ENCODE data around the gene ZFYVE19. TPM values are rescaled to one million over a fixed set of nuclear protein-coding genes. Genes with fewer than 3 reads are reported as not detected.

The ZFYVE19 gene
- total and polyA plus RNA-seq, 2 of the 13 experiments (the other 11 are each of a cell fraction or from before 2014, with no cell fraction given), result 23.3 to 44.0 TPM

GRCh38 chr15:40763801-40764628 lies 42.9 kb upstream of the ZFYVE19 start, which contains the start of gene GCHFR (continued):
- TF ChIP-seq, protein P1, sequence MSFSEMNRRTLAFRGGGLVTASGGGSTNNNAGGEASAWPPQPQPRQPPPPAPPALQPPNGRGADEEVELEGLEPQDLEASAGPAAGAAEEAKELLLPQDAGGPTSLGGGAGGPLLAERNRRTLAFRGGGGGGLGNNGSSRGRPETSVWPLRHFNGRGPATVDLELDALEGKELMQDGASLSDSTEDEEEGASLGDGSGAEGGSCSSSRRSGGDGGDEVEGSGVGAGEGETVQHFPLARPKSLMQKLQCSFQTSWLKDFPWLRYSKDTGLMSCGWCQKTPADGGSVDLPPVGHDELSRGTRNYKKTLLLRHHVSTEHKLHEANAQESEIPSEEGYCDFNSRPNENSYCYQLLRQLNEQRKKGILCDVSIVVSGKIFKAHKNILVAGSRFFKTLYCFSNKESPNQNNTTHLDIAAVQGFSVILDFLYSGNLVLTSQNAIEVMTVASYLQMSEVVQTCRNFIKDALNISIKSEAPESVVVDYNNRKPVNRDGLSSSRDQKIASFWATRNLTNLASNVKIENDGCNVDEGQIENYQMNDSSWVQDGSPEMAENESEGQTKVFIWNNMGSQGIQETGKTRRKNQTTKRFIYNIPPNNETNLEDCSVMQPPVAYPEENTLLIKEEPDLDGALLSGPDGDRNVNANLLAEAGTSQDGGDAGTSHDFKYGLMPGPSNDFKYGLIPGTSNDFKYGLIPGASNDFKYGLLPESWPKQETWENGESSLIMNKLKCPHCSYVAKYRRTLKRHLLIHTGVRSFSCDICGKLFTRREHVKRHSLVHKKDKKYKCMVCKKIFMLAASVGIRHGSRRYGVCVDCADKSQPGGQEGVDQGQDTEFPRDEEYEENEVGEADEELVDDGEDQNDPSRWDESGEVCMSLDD (CRISPR knock-in tag; IDR thresholded peaks at IDR 0.05; ENCODE audit: borderline replicate concordance), result no peak; the same call in 1 of the 2 replicates
- peak; percentile 92 for TF ChIP-seq NAIF1 (CRISPR knock-in tag; IDR thresholded peaks at IDR 0.05; ENCODE audit: borderline replicate concordance)
- peak; percentile 74; the same call in 1 of the 2 replicates for TF ChIP-seq ZNF17 (CRISPR knock-in tag; IDR thresholded peaks at IDR 0.05)
- TF ChIP-seq ZNF772 (CRISPR knock-in tag; IDR thresholded peaks at IDR 0.05), result peak; percentile 85; the same call in 1 of the 2 replicates
- TF ChIP-seq ZNF660 (CRISPR knock-in tag; IDR thresholded peaks at IDR 0.05; ENCODE audit: borderline replicate concordance, low read depth), result no peak
- no peak for TF ChIP-seq ZNF609 (CRISPR knock-in tag; IDR thresholded peaks at IDR 0.05; ENCODE audit: borderline replicate concordance)
- TF ChIP-seq IRF2 (CRISPR knock-in tag; IDR thresholded peaks at IDR 0.05), result peak; percentile 69; the same call in 1 of the 2 replicates
- no peak for TF ChIP-seq SCMH1 (CRISPR knock-in tag; IDR thresholded peaks at IDR 0.05; ENCODE audit: borderline replicate concordance)
- 0 out of 2 replicates have a peak, but pooled peaks have one; percentile 9 for TF ChIP-seq SMAD3 (CRISPR knock-in tag; IDR thresholded peaks at IDR 0.05)
- no peak for TF ChIP-seq FOXK1 (CRISPR knock-in tag; IDR thresholded peaks at IDR 0.05; ENCODE audit: borderline replicate concordance, low read depth)
- TF ChIP-seq NFRKB (IDR thresholded peaks at IDR 0.05), result no peak
- TF ChIP-seq, protein P2, sequence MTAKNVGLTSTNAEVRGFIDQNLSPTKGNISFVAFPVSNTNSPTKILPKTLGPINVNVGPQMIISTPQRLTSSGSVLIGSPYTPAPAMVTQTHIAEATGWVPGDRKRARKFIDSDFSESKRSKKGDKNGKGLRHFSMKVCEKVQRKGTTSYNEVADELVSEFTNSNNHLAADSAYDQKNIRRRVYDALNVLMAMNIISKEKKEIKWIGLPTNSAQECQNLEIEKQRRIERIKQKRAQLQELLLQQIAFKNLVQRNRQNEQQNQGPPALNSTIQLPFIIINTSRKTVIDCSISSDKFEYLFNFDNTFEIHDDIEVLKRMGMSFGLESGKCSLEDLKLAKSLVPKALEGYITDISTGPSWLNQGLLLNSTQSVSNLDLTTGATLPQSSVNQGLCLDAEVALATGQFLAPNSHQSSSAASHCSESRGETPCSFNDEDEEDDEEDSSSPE (CRISPR knock-in tag; IDR thresholded peaks at IDR 0.05), result no peak; the same call in 1 of the 2 replicates
- TF ChIP-seq KDM6A (CRISPR knock-in tag; IDR thresholded peaks at IDR 0.05; ENCODE audit: low read depth), result no peak
- no peak for TF ChIP-seq PAWR (CRISPR knock-in tag; IDR thresholded peaks at IDR 0.05; ENCODE audit: borderline replicate concordance)
- no peak for TF ChIP-seq ATF7 (IDR thresholded peaks at IDR 0.05)
- TF ChIP-seq ATF7 (CRISPR knock-in tag; IDR thresholded peaks at IDR 0.05), result 0 out of 2 replicates have a peak, but pooled peaks have one; percentile 34
- TF ChIP-seq ZNF335 (CRISPR knock-in tag; IDR thresholded peaks at IDR 0.05), result no peak
- TF ChIP-seq SATB2 (CRISPR knock-in tag; IDR thresholded peaks at IDR 0.05), result no peak; the same call in none of the 2 replicates
- TF ChIP-seq ZSCAN30 (CRISPR knock-in tag; IDR thresholded peaks at IDR 0.05), result peak; percentile 73; the same call in 1 of the 2 replicates
- TF ChIP-seq ZNF20 (CRISPR knock-in tag; IDR thresholded peaks at IDR 0.05), result no peak
- peak; percentile 75; the same call in 1 of the 2 replicates for TF ChIP-seq KLF6 (CRISPR knock-in tag; IDR thresholded peaks at IDR 0.05)
- no peak for TF ChIP-seq NR2F2 (IDR thresholded peaks at IDR 0.05; ENCODE audit: borderline replicate concordance, low read depth)

Measured in HepG2 (cell line).